ENCODE measurements around the gene MOV10. TPM values are rescaled to one million over a fixed set of nuclear protein-coding genes. Genes with fewer than 3 reads are reported as not detected.
A peak's percentile ranks its signal among the peaks of the same experiment; 100 is the strongest.

The MOV10 gene
- total RNA-seq, 1 donor from 2014 or later: 36.4 TPM

DNA sequence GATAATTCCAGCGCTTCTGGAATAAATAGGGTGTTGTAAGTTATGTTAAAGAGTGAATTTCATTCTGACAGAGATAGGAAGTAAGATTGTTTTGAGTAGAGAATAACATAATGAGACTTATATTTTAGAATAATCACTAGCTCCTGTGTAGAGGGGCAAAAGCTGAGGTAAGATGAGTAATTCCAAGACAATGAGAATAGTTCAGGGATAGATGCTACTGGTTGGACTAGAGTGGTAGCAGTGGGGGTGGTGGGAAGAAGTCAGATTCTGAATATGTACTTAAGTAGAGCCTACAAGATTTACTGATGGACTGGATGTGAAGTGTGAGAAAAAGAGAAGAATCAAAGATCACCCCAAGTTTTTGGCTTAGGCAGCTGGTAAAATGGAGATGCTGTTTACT, 23.3 kb upstream of the MOV10 start:
- H3K27ac Mint-ChIP-seq: peak overlapping the region; percentile 2

DNA sequence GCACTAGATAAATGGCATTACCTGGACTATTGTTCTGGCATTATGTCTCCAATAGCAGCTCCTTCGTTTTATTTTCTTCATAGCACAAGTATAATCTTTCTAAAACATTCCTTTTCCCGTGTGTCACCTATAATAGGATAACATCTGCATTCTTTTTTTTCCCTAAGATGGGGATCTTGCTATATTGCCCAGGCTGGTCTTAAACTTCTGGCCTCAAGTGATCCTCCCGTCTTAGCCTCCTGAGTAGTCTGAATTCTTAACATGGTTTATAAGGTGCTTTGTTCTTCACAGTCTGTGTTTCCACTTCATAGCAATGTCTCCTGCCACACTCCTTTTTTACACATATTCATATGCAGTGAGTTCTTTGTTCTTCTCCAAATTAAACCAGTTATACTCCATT, 8.6 kb upstream of the MOV10 start:
- POLR2A ChIA-PET: interaction anchor here (0.5 kb wide), 1 partner anchor 81 kb away, joined by 3 read pairs; no protein-coding TSS in a partner anchor
- Mint-ChIP-seq H3K36me3 (ENCODE audit: low read depth) (peaks cover 86% of the 10 kb centered on the region), H3K27me3 (no peaks in the 10 kb centered on the region), H3K4me1 (peaks cover 11% of the 10 kb centered on the region), H3K4me3 (no peak overlapping the region), H3K9me3 (no peaks in the 10 kb centered on the region), H3K27ac (peak overlapping the region; percentile 14)
- TF ChIP-seq, protein P1, sequence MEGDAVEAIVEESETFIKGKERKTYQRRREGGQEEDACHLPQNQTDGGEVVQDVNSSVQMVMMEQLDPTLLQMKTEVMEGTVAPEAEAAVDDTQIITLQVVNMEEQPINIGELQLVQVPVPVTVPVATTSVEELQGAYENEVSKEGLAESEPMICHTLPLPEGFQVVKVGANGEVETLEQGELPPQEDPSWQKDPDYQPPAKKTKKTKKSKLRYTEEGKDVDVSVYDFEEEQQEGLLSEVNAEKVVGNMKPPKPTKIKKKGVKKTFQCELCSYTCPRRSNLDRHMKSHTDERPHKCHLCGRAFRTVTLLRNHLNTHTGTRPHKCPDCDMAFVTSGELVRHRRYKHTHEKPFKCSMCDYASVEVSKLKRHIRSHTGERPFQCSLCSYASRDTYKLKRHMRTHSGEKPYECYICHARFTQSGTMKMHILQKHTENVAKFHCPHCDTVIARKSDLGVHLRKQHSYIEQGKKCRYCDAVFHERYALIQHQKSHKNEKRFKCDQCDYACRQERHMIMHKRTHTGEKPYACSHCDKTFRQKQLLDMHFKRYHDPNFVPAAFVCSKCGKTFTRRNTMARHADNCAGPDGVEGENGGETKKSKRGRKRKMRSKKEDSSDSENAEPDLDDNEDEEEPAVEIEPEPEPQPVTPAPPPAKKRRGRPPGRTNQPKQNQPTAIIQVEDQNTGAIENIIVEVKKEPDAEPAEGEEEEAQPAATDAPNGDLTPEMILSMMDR (IDR thresholded peaks at IDR 0.05): no peak
- DNase-seq: no peak
- CTCF ChIA-PET: no interaction called here
- no peak for ATAC-seq (ENCODE audit: low read depth)
- intact Hi-C loops (cut with micrococcal nuclease): no loop called here

More for the DNA sequence above, 23.3 kb upstream of the MOV10 start:
- H3K36me3 Mint-ChIP-seq (ENCODE audit: low read depth): peaks cover 69% of the 10 kb centered on the region
- H3K4me3 Mint-ChIP-seq: no peak overlapping the region
- no peaks in the 10 kb centered on the region for H3K9me3 Mint-ChIP-seq
- DNase-seq (no peak), ATAC-seq (ENCODE audit: low read depth) (no peak)
- no peaks in the 10 kb centered on the region for H3K27me3 Mint-ChIP-seq
- H3K4me1 Mint-ChIP-seq: peaks cover 12% of the 10 kb centered on the region
- intact Hi-C loops (cut with micrococcal nuclease): loop anchor here (10.0 kb wide), 1 partner anchor 54 kb away; the partner anchor contains the start of gene RHOC
- TF ChIP-seq, protein P1 (IDR thresholded peaks at IDR 0.05): no peak
- CTCF ChIA-PET: no interaction called here
- POLR2A ChIA-PET: interaction anchor here (0.6 kb wide), 2 partner anchors 27 to 46 kb away, joined by 3 to 4 read pairs; no protein-coding TSS in a partner anchor

DNA sequence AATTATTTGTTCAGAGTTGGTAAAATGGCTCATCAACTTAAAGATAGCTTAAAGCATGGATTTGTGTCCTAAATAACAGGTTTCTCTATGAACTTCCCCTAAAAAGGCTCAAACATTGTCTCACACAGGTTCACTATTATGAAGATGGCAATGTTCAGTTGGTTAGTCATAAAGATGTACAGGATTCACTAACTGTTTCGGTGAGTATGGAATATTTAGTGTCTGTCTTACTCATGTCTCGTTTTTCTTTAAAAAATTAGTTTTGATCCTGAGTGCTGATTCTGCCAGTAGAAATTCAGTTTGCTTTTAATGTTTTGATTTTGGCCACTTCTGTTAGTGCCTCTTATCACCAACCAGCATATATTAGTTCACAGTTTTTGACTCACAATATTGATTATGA, 7.5 kb upstream of the MOV10 start:
- no peak overlapping the region for H3K4me3 Mint-ChIP-seq
- no peaks in the 10 kb centered on the region for H3K9me3 Mint-ChIP-seq
- DNase-seq (no peak), ATAC-seq (ENCODE audit: low read depth) (no peak)
- peaks cover 84% of the 10 kb centered on the region for H3K36me3 Mint-ChIP-seq (ENCODE audit: low read depth)
- intact Hi-C loops (cut with micrococcal nuclease): no loop called here
- H3K27ac Mint-ChIP-seq: no peak overlapping the region
- ChIA-PET POLR2A (no interaction called here), CTCF (no interaction called here)
- TF ChIP-seq, protein P1 (IDR thresholded peaks at IDR 0.05): no peak
- H3K4me1 Mint-ChIP-seq: peaks cover 11% of the 10 kb centered on the region
- no peaks in the 10 kb centered on the region for H3K27me3 Mint-ChIP-seq

DNA sequence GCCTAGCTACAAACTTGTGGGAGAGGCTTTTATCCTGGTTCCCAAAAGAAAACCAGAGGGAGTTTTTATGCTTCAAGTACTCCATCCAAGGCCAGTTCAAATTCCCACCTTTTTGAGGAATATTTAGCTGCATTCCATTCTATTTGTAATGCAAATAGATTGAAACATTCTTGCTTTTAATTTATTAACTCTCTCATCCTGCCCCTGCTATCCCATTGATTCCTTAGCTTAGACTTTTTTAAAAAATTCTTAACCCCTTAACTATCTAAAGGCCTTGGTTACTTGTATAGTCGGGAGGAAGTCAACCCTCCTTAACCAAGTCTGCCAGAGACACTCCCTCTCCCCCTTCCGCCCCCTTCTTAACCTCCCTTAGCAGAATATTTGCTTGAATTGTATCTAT, 2.5 kb upstream of the MOV10 start:
- TF ChIP-seq, protein P1 (IDR thresholded peaks at IDR 0.05): no peak
- no peak overlapping the region for H3K4me3 Mint-ChIP-seq
- intact Hi-C loops (cut with micrococcal nuclease): loop anchor here (5.0 to 10.0 kb wide), 2 partner anchors 35 to 167 kb away; partner anchors contain the start of gene WNT2B
- no peak for DNase-seq
- ChIA-PET CTCF (interaction anchor here (1.0 to 3.8 kb wide), 5 partner anchors 8 to 281 kb away, joined by 3 to 29 read pairs (median 5); partner anchors contain the start of gene PPM1J), POLR2A (interaction anchor here (4.7 kb wide), 1 partner anchor 53 kb away, joined by 39 read pairs; the partner anchor contains the start of genes CAPZA1 and ST7L)
- H3K36me3 Mint-ChIP-seq (ENCODE audit: low read depth): peaks cover 54% of the 10 kb centered on the region
- no peaks in the 10 kb centered on the region for H3K9me3 Mint-ChIP-seq
- no peak for ATAC-seq (ENCODE audit: low read depth)
- peaks cover 46% of the 10 kb centered on the region for H3K4me1 Mint-ChIP-seq
- no peaks in the 10 kb centered on the region for H3K27me3 Mint-ChIP-seq
- H3K27ac Mint-ChIP-seq: peak overlapping the region; percentile 35

DNA sequence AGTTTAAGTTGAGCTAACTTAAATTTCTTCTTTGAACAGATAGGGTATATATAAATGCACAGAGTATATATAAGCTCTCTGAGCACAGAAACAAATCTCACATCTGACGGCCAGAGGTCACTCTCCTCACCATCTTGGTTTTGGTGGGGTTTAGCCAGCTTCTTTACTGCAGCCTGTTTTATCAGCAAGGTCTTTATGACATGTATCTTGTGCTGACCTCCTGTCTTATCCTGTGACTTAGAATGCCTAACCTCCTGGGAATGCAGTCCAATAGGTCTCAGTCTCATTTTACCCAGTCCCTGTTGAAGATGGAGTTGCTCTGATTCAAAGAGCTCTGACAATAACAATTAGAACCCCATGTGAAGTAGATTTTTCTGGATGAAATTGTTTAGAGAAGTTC, 1.6 kb upstream of the MOV10 start:
- Mint-ChIP-seq H3K36me3 (ENCODE audit: low read depth) (peaks cover 47% of the 10 kb centered on the region), H3K27ac (peak overlapping the region; percentile 51), H3K4me3 (no peak overlapping the region), H3K4me1 (peaks cover 46% of the 10 kb centered on the region), H3K9me3 (no peaks in the 10 kb centered on the region), H3K27me3 (no peaks in the 10 kb centered on the region)
- intact Hi-C loops (cut with micrococcal nuclease): loop anchor here (5.0 to 10.0 kb wide), 2 partner anchors 36 to 168 kb away; partner anchors contain the start of gene WNT2B
- DNase-seq (no peak), ATAC-seq (ENCODE audit: low read depth) (no peak)
- TF ChIP-seq, protein P1 (IDR thresholded peaks at IDR 0.05): no peak
- CTCF ChIA-PET: interaction anchor here (0.7 to 3.8 kb wide), 9 partner anchors 9 to 282 kb away, joined by 3 to 29 read pairs (median 5); partner anchors contain the start of genes PPM1J and RHOC
- POLR2A ChIA-PET: interaction anchor here (3.6 to 4.7 kb wide), 2 partner anchors 43 to 54 kb away, joined by 13 to 39 read pairs; partner anchors contain the start of genes CAPZA1, PPM1J and ST7L
